ENCODE data around the gene NHSL2.

GRCh38 chrX:72025236-72025770, 114.7 kb downstream of the NHSL2 start:
- TF ChIP-seq CTCF (conservative IDR thresholded peaks at IDR 0.05; ENCODE audit: low read depth, low read length), result no peak
- no peak for TF ChIP-seq EZH2 (IDR thresholded peaks at IDR 0.05; ENCODE audit: borderline replicate concordance, low read depth, low read length, poor library complexity, severe bottlenecking)

Measured in A673 (cell line).